SKM-1 (cell line): Measurements from ENCODE around the gene DNMT1.

Source experiments
- DNase-seq: peaks from one replicate; lab custom pipeline; 2025; ENCODE audit not compliant: unreplicated experiment; lab: John Stamatoyannopoulos, UW

Gene DNMT1

GRCh38 chr19:10115392-10116084 lies 79.2 kb downstream of the DNMT1 start:
- DNase-seq, result no peak

- DNase-seq, result no peak
Observed at GRCh38 chr19:10114651-10115391, 79.9 kb downstream of the DNMT1 start.

- no peak for DNase-seq
Observed at GRCh38 chr19:10113964-10114650, 80.6 kb downstream of the DNMT1 start.

GRCh38 chr19:10113592-10113963 lies 81.2 kb downstream of the DNMT1 start:
- DNase-seq, result no peak

- DNase-seq, result no peak
Observed at GRCh38 chr19:10112895-10113591, 81.7 kb downstream of the DNMT1 start.

- DNase-seq, result no peak
Observed at GRCh38 chr19:10112037-10112761, 82.6 kb downstream of the DNMT1 start.

- DNase-seq, result no peak
Observed at GRCh38 chr19:10111405-10111811, 83.3 kb downstream of the DNMT1 start, which contains the start of gene P2RY11. Gene P2RY11, plus strand, starts transcription at chr19:10111693. Its CDS starts 29 bp downstream, at chr19:10111722.

- DNase-seq, result no peak
Observed at GRCh38 chr19:10110972-10111317, 83.8 kb downstream of the DNMT1 start.

GRCh38 chr19:10110076-10110971 lies 84.4 kb downstream of the DNMT1 start:
- DNase-seq, result no peak

GRCh38 chr19:10109528-10109927 lies 85.2 kb downstream of the DNMT1 start:
- no peak for DNase-seq

- no peak for DNase-seq
Observed at GRCh38 chr19:10107817-10108367, 86.9 kb downstream of the DNMT1 start.

GRCh38 chr19:10107254-10107653 lies 87.5 kb downstream of the DNMT1 start:
- DNase-seq, result no peak

- peak; percentile 97 for DNase-seq
Observed at GRCh38 chr19:10106100-10106936, 88.4 kb downstream of the DNMT1 start, which contains the start of gene PPAN. Gene PPAN, plus strand, starts transcription at chr19:10106362. Its CDS starts 33 bp downstream, at chr19:10106395.

- DNase-seq, result no peak
Observed at GRCh38 chr19:10105509-10106099, 89.1 kb downstream of the DNMT1 start.

GRCh38 chr19:10104665-10105508 lies 89.9 kb downstream of the DNMT1 start:
- DNase-seq, result no peak

GRCh38 chr19:10104130-10104513 lies 90.6 kb downstream of the DNMT1 start:
- DNase-seq, result no peak

- peak; percentile 47 for DNase-seq
Observed at GRCh38 chr19:10102787-10103236, 91.9 kb downstream of the DNMT1 start.
